Mucosa of descending colon (tissue), 3 donors: ENCODE results near the gene MMEL1. TPM values are rescaled to one million over a fixed set of nuclear protein-coding genes. Genes with fewer than 3 reads are reported as not detected.

Source experiments
- ATAC-seq: fragments of 200-7000 bp; cut with Tn5 transposase; one replicate; pipeline ENCODE4 v1.9.1; 2020; ENCODE audit warnings: mild to moderate bottlenecking, moderate library complexity
- DNase-seq, 3 donors: peaks; one replicate each; pipeline ENCODE4 v3.0.0-alpha.2; 2020
- H3K36me3 ChIP-seq: fragments of 200-600 bp; one replicate; pipeline ENCODE4 v1.8.0; 2021; ENCODE audit warnings: low read depth, mild to moderate bottlenecking
- H3K4me1 ChIP-seq: fragments of 200-600 bp; one replicate; pipeline ENCODE4 v1.8.0; 2021; ENCODE audit warnings: low read depth, mild to moderate bottlenecking
- H3K4me3 ChIP-seq: fragments of 200-600 bp; one replicate; pipeline ENCODE4 v1.8.0; 2021; ENCODE audit warnings: mild to moderate bottlenecking
- H3K9me3 ChIP-seq: fragments of 200-600 bp; one replicate; pipeline ENCODE4 v1.8.0; 2021; ENCODE audit warnings: mild to moderate bottlenecking
- CTCF ChIP-seq: fragments of 200-600 bp; IDR thresholded peaks from one replicate; pipeline ENCODE4 v1.8.0; 2022; ENCODE audit warnings: antibody characterized with exemption, mild to moderate bottlenecking
- intact Hi-C, 2 donors: fragments of 100-400 bp; cut with DNase I in 1 of 2; cut with micrococcal nuclease in 1 of 2; formaldehyde crosslinking; loops; one replicate each; pipeline versions ENCODE4 v1.11.0 to v1.11.1; 2022; cut with DNase I, micrococcal nuclease
- total RNA-seq, 3 donors: library from RNA; stranded (reverse); fragmentation: NEBNext Ultra II Directional in 2 of 3; extraction: Animal tissue kit (Norgen Biotek cat#: 25700) in 2 of 3; gene quantifications; one replicate each; pipeline versions ENCODE4 v1.2.1 to v1.2.4, GENCODE V29; 2021 to 2023
- donor health status: DM: no; HTN: no; CAD: no; lungs with moderate emphysema.
- donor health status: DM: no; HTN: no; CAD: no.
- donor health status: DM: no; HTN: yes; CAD: no.

The MMEL1 gene
- total RNA-seq, 3 donors from 2014 or later, result 4.2 to 10.9 (median 9.4) TPM

GRCh38 chr1:2650967-2651645 lies 18.3 kb upstream of the MMEL1 start:
- no peak for TF ChIP-seq CTCF
- peaks cover 21% of the 10 kb centered on the region for H3K9me3 ChIP-seq
- no peaks in the 10 kb centered on the region for H3K36me3 ChIP-seq
- intact Hi-C loops, result no loop called here
- peak in 2 of 3 donors; percentile 5 to 6 for DNase-seq
- no peaks in the 10 kb centered on the region for H3K4me1 ChIP-seq
- ATAC-seq, result no peak
- no peak overlapping the region for H3K4me3 ChIP-seq

- Histone ChIP-seq H3K36me3 (no peaks in the 10 kb centered on the region), H3K4me1 (peaks cover 10% of the 10 kb centered on the region), H3K9me3 (peaks cover 22% of the 10 kb centered on the region), H3K4me3 (no peak overlapping the region)
- no peak for TF ChIP-seq CTCF
- intact Hi-C loops, result no loop called here
- DNase-seq, result no peak
- no peak for ATAC-seq
Measured at GRCh38 chr1:2646837-2647236, 14.0 kb upstream of the MMEL1 start.

- peaks cover 22% of the 10 kb centered on the region for H3K9me3 ChIP-seq
Measured at GRCh38 chr1:2645776-2646175, 13.0 kb upstream of the MMEL1 start.

GRCh38 chr1:2645143-2645542 lies 12.3 kb upstream of the MMEL1 start:
- no peak for TF ChIP-seq CTCF
- ATAC-seq (no peak), DNase-seq (peak in 1 of 3 donors; percentile 15)
- no peaks in the 10 kb centered on the region for H3K36me3 ChIP-seq
- H3K4me1 ChIP-seq, result peaks cover 14% of the 10 kb centered on the region
- no peak overlapping the region for H3K4me3 ChIP-seq
- H3K9me3 ChIP-seq, result peaks cover 22% of the 10 kb centered on the region
- intact Hi-C loops, result no loop called here

More at GRCh38 chr1:2645776-2646175, 13.0 kb upstream of the MMEL1 start:
- no peak for TF ChIP-seq CTCF
- no peaks in the 10 kb centered on the region for H3K36me3 ChIP-seq
- no peak for ATAC-seq
- peak in 1 of 3 donors; percentile 39 for DNase-seq
- no peak overlapping the region for H3K4me3 ChIP-seq
- H3K4me1 ChIP-seq, result peaks cover 14% of the 10 kb centered on the region
- intact Hi-C loops, result no loop called here

GRCh38 chr1:2644591-2645101 lies 11.8 kb upstream of the MMEL1 start:
- H3K4me1 ChIP-seq, result peaks cover 14% of the 10 kb centered on the region
- no peak for DNase-seq
- no peak overlapping the region for H3K4me3 ChIP-seq
- intact Hi-C loops, result no loop called here
- ATAC-seq, result no peak
- H3K9me3 ChIP-seq, result peaks cover 22% of the 10 kb centered on the region
- no peaks in the 10 kb centered on the region for H3K36me3 ChIP-seq
- TF ChIP-seq CTCF, result no peak
